ENCODE measurements around the gene ENOX1. TPM values are rescaled to one million over a fixed set of nuclear protein-coding genes. Genes with fewer than 3 reads are reported as not detected.

ENOX1 gene
- total RNA-seq, 2 donors from 2014 or later, result 0.14 to 11.7 TPM

DNA sequence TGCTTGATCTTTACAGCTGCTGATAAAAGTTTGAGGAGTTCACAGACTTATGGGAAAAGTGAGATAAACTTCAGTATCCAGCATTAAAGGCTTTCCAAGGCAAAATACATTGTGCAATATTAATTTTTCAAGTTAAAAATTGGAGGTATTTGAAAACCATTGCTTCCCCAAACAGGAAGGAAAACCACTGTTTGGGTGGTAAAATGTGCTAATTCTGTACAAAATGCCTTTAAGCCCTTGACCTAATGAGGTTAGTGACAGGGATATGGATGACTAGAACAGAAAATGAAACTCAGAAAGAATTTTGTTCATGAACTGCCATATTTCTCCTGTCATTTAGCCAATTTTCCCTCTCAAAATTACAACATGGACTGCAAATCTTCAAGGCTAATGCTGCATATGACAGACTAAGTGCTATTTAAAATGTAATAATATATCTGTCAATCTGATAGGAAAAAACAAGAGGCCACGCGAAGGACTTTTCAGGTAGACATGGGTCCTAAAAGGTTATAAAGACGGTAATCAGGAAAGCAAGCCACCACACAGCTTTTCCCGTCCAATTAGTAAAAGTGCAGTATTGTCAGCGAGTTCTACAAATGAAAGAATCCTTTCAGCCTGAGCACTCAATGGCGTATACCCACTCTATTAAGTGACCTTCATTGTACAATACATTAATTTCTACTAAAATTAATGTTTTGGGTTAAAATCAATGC, 212.8 kb downstream of the ENOX1 start:
- ATAC-seq, result peak in 1 of 2 donors; percentile 54
- Mint-ChIP-seq H3K27ac (no peak overlapping the region), H3K4me3 (no peak overlapping the region), H3K4me1 (ENCODE audit: low read depth in 2 of 2) (peaks cover 3 to 10% of the 10 kb centered on the region in 2 donors), H3K36me3 (no peaks in the 10 kb centered on the region), H3K9me3 (no peaks in the 10 kb centered on the region), H3K27me3 (peaks cover 0 to 17% of the 10 kb centered on the region in 2 donors)
- DNase-seq (ENCODE audit: low spot score), result no peak

DNA sequence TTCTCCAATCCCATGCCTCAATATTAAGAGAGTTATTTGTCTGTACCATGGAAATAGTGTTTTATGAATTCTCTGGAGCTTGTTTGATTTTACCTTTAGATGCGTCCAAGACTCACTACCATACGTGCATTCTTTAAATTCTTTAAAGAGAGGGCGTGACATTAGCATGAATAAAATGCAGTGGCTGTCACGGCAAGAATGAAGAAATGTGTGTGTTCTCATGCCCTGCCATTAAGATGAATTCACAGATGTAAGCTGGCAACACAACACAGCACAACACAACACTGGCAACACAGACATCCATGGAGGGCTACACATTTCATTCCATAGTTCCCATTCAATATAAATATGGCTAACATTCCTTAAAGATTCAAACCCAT, 213.4 kb downstream of the ENOX1 start:
- H3K4me1 Mint-ChIP-seq (ENCODE audit: low read depth in 2 of 2), result peaks cover 3 to 10% of the 10 kb centered on the region in 2 donors
- H3K4me3 Mint-ChIP-seq, result no peak overlapping the region

GRCh38 chr13:43572656-43573360, 214.0 kb downstream of the ENOX1 start:
- DNase-seq (ENCODE audit: low spot score) (no peak), ATAC-seq (no peak)
- Mint-ChIP-seq H3K4me3 (no peak overlapping the region), H3K36me3 (no peaks in the 10 kb centered on the region), H3K9me3 (no peaks in the 10 kb centered on the region), H3K27me3 (peaks cover 0 to 14% of the 10 kb centered on the region in 2 donors), H3K4me1 (ENCODE audit: low read depth in 2 of 2) (peaks cover 3 to 10% of the 10 kb centered on the region in 2 donors), H3K27ac (no peak overlapping the region)

More for the DNA sequence above, 213.4 kb downstream of the ENOX1 start:
- no peak for ATAC-seq
- no peaks in the 10 kb centered on the region for H3K9me3 Mint-ChIP-seq
- H3K27me3 Mint-ChIP-seq, result peaks cover 0 to 17% of the 10 kb centered on the region in 2 donors
- no peaks in the 10 kb centered on the region for H3K36me3 Mint-ChIP-seq
- no peak overlapping the region for H3K27ac Mint-ChIP-seq
- no peak for DNase-seq (ENCODE audit: low spot score)

DNA sequence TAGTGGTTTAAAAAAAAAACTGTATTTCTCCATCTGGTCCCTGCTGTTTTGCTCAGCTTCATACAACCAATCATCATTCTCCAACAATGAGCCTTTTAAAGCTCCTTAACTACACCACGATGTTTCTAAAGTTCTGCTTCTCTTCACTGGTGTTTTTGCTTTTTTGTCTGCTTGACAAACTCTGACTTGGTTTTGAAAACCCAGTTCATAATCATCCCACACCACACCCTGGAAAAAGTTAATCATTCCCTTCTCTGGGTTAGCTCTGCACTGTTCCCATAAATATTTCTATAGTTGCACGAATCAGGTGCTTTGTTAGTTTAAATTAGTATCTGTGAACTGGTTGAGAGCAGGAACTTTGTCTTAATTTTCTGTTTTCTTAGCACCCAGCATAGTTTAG, 217.1 kb downstream of the ENOX1 start:
- H3K9me3 Mint-ChIP-seq, result no peaks in the 10 kb centered on the region
- H3K27me3 Mint-ChIP-seq, result peaks cover 4 to 11% of the 10 kb centered on the region in 2 donors
- ATAC-seq (no peak), DNase-seq (ENCODE audit: low spot score) (no peak)
- H3K4me1 Mint-ChIP-seq (ENCODE audit: low read depth in 2 of 2), result peaks cover 1 to 7% of the 10 kb centered on the region in 2 donors
- H3K36me3 Mint-ChIP-seq, result no peaks in the 10 kb centered on the region
- no peak overlapping the region for H3K27ac Mint-ChIP-seq
- no peak overlapping the region for H3K4me3 Mint-ChIP-seq

DNA sequence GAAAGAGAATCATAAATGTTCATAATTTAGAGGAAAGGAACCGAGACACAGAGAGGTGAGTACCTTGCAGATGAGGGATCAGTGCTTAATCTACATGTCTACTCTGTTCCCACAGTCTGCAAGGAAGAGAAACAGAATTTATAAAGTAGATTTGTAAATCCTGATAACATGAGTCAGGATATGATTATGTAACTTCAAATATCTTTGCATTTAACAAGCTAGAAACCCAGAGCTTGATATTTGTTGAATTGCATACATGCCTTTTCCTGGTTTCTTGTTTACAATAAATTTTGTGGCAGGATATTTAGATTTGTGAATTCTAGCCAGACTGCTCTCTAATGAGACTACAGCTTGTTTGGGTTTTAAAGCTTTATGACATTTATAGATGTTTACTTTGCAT, 219.2 kb downstream of the ENOX1 start:
- ATAC-seq (no peak), DNase-seq (ENCODE audit: low spot score) (no peak)
- H3K27me3 Mint-ChIP-seq, result peaks cover 4 to 15% of the 10 kb centered on the region in 2 donors
- no peak overlapping the region for H3K27ac Mint-ChIP-seq
- no peaks in the 10 kb centered on the region for H3K36me3 Mint-ChIP-seq
- no peaks in the 10 kb centered on the region for H3K9me3 Mint-ChIP-seq
- no peak overlapping the region for H3K4me3 Mint-ChIP-seq
- H3K4me1 Mint-ChIP-seq (ENCODE audit: low read depth in 2 of 2), result no peaks in the 10 kb centered on the region

- Mint-ChIP-seq H3K4me1 (ENCODE audit: low read depth in 2 of 2) (no peaks in the 10 kb centered on the region), H3K27ac (no peak overlapping the region), H3K27me3 (peaks cover 9 to 13% of the 10 kb centered on the region in 2 donors), H3K36me3 (no peaks in the 10 kb centered on the region), H3K9me3 (no peaks in the 10 kb centered on the region), H3K4me3 (no peak overlapping the region)
- no peak for DNase-seq (ENCODE audit: low spot score)
- no peak for ATAC-seq
These were observed 221.8 kb downstream of the ENOX1 start for GRCh38 chr13:43564952-43565351.

DNA sequence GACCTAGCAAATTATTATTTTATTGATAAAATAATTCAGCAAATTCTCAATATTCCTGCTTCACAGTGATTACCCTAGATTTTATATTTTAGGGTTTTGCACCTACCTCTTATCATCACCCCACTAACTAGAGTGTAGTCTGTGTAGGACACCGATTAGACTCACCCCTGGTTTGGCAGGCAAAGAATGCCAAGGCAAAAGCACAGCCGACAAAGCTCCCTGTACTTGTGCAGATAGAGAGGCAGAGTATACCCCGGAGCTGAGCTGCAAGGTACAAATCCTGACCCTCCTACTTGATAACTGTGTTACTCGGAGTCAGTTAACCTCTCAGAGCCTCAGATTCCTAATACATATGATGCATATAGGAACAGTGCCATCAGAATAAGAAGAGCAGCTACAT, 225.7 kb downstream of the ENOX1 start:
- H3K9me3 Mint-ChIP-seq, result no peaks in the 10 kb centered on the region
- DNase-seq (ENCODE audit: low spot score), result no peak
- H3K27ac Mint-ChIP-seq, result no peak overlapping the region
- H3K4me1 Mint-ChIP-seq (ENCODE audit: low read depth in 2 of 2), result no peaks in the 10 kb centered on the region
- H3K27me3 Mint-ChIP-seq, result peaks cover 5 to 13% of the 10 kb centered on the region in 2 donors
- no peaks in the 10 kb centered on the region for H3K36me3 Mint-ChIP-seq
- H3K4me3 Mint-ChIP-seq, result no peak overlapping the region
- ATAC-seq, result no peak

- no peaks in the 10 kb centered on the region for H3K4me1 Mint-ChIP-seq (ENCODE audit: low read depth in 2 of 2)
- H3K27ac Mint-ChIP-seq, result no peak overlapping the region
- peaks cover 5 to 11% of the 10 kb centered on the region in 2 donors for H3K27me3 Mint-ChIP-seq
- no peaks in the 10 kb centered on the region for H3K36me3 Mint-ChIP-seq
- no peak overlapping the region for H3K4me3 Mint-ChIP-seq
- no peaks in the 10 kb centered on the region for H3K9me3 Mint-ChIP-seq
- ATAC-seq, result no peak
- no peak for DNase-seq (ENCODE audit: low spot score)
These were observed 227.8 kb downstream of the ENOX1 start for GRCh38 chr13:43558939-43559338.

DNA sequence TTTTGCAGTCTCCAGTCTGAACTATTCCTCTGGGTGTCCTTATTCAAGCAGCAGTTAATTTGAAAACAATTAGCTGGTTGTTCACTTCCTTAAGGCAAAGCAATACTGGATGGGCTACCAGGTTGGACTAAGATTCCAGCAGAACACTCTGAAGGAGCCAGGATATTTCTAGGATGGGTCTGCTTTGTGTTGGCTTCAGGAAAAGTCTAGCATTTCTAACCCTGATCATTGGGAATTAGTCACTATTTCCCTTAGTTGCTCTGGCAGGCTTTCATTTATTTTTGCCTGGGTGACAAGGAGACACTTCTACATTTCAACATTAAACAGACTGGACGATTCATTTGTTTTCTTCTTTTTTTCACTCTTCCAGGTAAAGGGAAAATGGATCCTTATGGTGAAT, 228.4 kb downstream of the ENOX1 start:
- H3K27ac Mint-ChIP-seq, result no peak overlapping the region
- DNase-seq (ENCODE audit: low spot score) (no peak), ATAC-seq (no peak)
- peaks cover 0 to 12% of the 10 kb centered on the region in 2 donors for H3K27me3 Mint-ChIP-seq
- no peaks in the 10 kb centered on the region for H3K36me3 Mint-ChIP-seq
- H3K4me1 Mint-ChIP-seq (ENCODE audit: low read depth in 2 of 2), result no peaks in the 10 kb centered on the region
- no peak overlapping the region for H3K4me3 Mint-ChIP-seq
- no peaks in the 10 kb centered on the region for H3K9me3 Mint-ChIP-seq

- no peak overlapping the region for H3K27ac Mint-ChIP-seq
- H3K4me3 Mint-ChIP-seq, result no peak overlapping the region
- peaks cover 5 to 6% of the 10 kb centered on the region in 2 donors for H3K27me3 Mint-ChIP-seq
- no peaks in the 10 kb centered on the region for H3K4me1 Mint-ChIP-seq (ENCODE audit: low read depth in 2 of 2)
- H3K9me3 Mint-ChIP-seq, result no peaks in the 10 kb centered on the region
- no peak for ATAC-seq
- H3K36me3 Mint-ChIP-seq, result no peaks in the 10 kb centered on the region
- DNase-seq (ENCODE audit: low spot score), result no peak
These were observed 231.1 kb downstream of the ENOX1 start for GRCh38 chr13:43555667-43556066.

- H3K4me1 Mint-ChIP-seq (ENCODE audit: low read depth in 2 of 2), result no peaks in the 10 kb centered on the region
- DNase-seq (ENCODE audit: low spot score), result no peak
- no peak overlapping the region for H3K4me3 Mint-ChIP-seq
- ATAC-seq, result no peak
- H3K27me3 Mint-ChIP-seq, result peaks cover 6 to 12% of the 10 kb centered on the region in 2 donors
- H3K36me3 Mint-ChIP-seq, result no peaks in the 10 kb centered on the region
- no peak overlapping the region for H3K27ac Mint-ChIP-seq
- no peaks in the 10 kb centered on the region for H3K9me3 Mint-ChIP-seq
These were observed 234.8 kb downstream of the ENOX1 start for GRCh38 chr13:43551897-43552456.

DNA sequence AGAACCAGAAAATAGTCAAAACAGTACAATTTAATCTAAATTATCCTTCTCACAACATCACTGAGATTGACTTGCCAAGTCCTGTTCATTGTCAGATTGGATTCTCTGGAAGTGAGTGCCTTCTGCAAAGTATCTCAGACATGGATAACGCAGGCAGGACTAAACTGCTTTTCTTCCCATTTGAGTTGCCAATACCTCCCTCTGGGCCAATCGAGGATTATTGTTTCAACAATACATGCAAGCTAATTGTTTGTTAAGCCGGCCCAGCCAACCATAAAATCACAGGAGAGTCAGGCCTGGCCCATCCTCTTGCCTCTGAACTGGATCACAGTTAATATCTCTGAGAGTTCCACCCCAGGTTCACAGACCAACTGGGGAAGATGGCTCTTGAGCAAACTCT, 240.0 kb downstream of the ENOX1 start:
- H3K27ac Mint-ChIP-seq, result no peak overlapping the region
- H3K9me3 Mint-ChIP-seq, result no peaks in the 10 kb centered on the region
- no peak for ATAC-seq
- peaks cover 0 to 7% of the 10 kb centered on the region in 2 donors for H3K27me3 Mint-ChIP-seq
- DNase-seq (ENCODE audit: low spot score), result no peak
- no peaks in the 10 kb centered on the region for H3K4me1 Mint-ChIP-seq (ENCODE audit: low read depth in 2 of 2)
- no peak overlapping the region for H3K4me3 Mint-ChIP-seq
- no peaks in the 10 kb centered on the region for H3K36me3 Mint-ChIP-seq

DNA sequence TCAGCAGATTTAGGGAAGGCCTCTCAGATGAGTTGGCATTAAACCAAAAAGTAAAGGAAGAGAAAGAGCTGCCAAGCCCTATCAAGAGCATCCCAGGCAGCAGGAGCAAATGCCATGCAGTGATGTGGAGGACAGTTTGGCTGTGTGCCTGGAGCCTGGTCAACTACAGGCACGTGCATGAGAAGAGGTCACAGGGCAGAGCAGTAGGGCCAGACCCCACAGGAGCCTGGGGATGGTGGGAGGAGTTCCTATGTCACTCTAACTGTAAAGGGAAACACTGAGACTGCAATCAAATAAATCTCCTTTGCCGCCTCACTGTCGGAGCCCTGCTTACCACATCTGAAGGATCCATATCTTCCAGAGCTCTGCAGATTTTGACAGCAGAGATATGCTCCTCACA, 240.5 kb downstream of the ENOX1 start:
- DNase-seq (ENCODE audit: low spot score) (no peak), ATAC-seq (no peak)
- no peak overlapping the region for H3K27ac Mint-ChIP-seq
- no peaks in the 10 kb centered on the region for H3K36me3 Mint-ChIP-seq
- H3K27me3 Mint-ChIP-seq, result peaks cover 0 to 7% of the 10 kb centered on the region in 2 donors
- H3K4me1 Mint-ChIP-seq (ENCODE audit: low read depth in 2 of 2), result no peaks in the 10 kb centered on the region
- no peaks in the 10 kb centered on the region for H3K9me3 Mint-ChIP-seq
- H3K4me3 Mint-ChIP-seq, result no peak overlapping the region

DNA sequence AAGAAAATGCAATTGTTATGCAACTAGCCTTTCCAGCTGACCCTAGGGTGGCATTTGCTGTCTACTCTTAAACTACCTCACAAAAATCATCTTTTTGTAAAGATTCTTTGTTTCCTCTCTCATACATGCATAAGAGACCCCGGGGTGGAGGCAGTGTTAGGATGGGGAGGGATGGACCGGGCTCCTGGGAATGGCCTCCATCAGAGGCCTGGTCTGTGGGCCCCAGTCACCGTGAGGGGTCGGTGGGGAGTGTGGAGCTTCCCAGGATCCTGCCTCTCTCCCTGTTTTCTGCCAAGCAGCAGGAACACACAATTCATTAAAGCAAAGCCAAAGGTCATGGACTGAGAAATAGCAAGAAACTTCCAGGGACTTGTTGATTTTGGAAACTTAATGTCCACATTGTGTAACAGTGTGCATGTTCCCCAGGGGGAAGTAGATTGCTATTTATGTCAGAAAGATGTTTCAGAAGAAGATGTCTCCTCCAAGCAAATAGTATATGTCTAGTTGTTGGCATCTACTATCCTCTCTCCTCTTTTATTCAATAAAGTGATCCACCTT, 241.4 kb downstream of the ENOX1 start:
- no peak for DNase-seq (ENCODE audit: low spot score)
- no peak overlapping the region for H3K4me3 Mint-ChIP-seq
- H3K9me3 Mint-ChIP-seq, result no peaks in the 10 kb centered on the region
- no peak for ATAC-seq
- H3K4me1 Mint-ChIP-seq (ENCODE audit: low read depth in 2 of 2), result no peaks in the 10 kb centered on the region
- H3K36me3 Mint-ChIP-seq, result no peaks in the 10 kb centered on the region
- peaks cover 0 to 7% of the 10 kb centered on the region in 2 donors for H3K27me3 Mint-ChIP-seq
- no peak overlapping the region for H3K27ac Mint-ChIP-seq

Measured in natural killer cell treated with Interleukin-12 subunit alpha and Interleukin-12 subunit beta and Interleukin-15 and Interleukin-18, amount 100 ng/mL, for 72 hours (primary cell).